HG03457 (cell line): ENCODE data around the gene PSD4.

Experiments
- ATAC-seq: cut with Tn5 transposase; IDR thresholded peaks from one replicate; pipeline ENCODE4 v1.9.1; 2021; ENCODE audit warnings: moderate number of reproducible peaks; ENCODE audit not compliant: unreplicated experiment

Gene PSD4

GRCh38 chr2:113167115-113167932, 6.4 kb upstream of the PSD4 start:
- no peak for ATAC-seq

GRCh38 chr2:113167962-113168340, 5.8 kb upstream of the PSD4 start:
- ATAC-seq: no peak

GRCh38 chr2:113169002-113169530, 4.7 kb upstream of the PSD4 start:
- ATAC-seq: no peak

- no peak for ATAC-seq
These were observed 4.2 kb upstream of the PSD4 start for GRCh38 chr2:113169586-113169985.

- no peak for ATAC-seq
These were observed 2.3 kb upstream of the PSD4 start for GRCh38 chr2:113171334-113172075.

DNA sequence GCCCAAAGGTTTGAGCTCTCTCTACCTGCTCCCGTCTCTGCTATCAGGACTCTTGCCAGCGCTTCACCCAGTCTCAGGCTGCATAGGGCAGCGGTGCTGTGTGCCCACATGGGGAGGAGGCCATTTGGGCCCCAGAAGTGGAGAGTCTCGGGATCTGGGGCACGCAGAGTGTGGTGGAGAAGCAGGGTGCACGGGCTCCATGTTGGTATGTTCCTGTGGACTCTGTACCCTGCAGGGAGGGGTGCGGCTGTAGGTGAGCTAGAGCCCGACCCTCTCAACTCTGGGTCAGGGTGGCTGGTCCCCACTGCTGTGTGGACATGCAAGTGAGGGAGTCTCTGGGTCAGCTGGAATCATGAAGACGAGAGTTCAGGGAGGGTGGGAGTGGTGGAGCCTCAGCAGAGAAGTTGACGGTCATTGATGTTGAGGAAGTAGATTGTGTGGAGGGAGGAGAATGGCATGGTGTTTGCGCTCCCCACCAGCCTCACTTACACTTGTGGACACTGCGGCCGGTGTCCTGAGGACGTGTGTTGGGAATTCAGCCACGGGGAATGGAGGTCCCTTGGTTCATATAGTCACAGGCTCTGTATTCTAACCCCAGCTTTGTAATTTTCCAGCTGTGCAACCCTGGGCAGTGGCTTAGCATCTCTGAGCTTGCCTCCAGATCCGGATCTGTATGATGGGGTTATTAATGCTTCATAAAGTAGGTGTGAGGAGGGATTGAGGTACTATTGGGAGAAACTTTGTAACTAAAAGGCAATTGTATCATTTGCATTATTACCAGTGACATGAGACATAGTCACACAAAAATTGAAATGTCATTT, 840 bp upstream of the PSD4 start:
- ATAC-seq: no peak

DNA sequence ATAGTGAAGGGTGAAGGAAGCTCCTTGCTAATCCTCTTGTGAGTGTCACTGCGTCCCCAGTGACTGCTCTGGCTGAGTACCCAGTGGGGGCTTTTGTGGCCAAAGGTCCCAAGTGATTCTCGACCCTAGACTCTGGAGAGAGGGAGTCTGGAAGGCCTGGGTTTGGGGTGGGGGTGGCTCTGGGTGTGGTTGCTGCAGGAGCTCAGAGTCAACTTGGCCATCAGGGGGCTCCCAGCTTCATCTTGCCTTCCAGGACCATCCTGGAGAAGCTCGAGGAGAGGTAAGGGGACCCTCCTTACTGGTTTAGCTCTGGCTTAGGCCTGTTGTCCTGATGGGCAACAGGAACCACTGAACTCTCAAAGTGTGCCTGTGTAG, 592 bp downstream of the PSD4 start:
- no peak for ATAC-seq

DNA sequence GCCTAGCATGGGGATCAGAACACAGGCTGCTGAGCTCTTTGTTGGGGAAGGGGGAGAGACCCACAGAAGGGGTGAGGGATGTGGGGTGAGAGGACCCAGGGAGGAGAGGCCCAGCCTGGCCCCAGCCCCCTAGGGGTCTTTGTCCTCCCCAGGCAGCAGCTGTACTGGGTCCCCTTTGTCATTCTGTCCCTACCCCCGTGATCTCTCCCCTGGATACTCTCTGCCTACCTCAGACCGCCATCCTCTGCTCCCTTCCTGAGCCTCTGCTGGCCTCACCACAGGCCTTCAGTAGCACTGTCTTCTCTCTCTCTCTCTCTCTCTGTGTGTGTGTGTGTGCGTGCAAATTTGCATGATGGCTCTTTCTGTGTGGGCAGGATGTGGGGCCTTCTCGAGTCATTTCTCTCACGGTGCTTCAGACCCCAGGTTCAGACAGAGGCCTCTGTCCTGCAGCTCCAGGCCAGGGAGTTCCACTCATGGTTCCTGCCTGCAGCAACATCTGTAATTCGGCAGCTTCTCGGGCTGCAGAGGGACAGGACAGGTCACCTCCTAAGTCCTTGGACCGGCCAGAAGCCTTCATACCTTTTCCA, 1.4 kb downstream of the PSD4 start:
- peak; percentile 49 for ATAC-seq

DNA sequence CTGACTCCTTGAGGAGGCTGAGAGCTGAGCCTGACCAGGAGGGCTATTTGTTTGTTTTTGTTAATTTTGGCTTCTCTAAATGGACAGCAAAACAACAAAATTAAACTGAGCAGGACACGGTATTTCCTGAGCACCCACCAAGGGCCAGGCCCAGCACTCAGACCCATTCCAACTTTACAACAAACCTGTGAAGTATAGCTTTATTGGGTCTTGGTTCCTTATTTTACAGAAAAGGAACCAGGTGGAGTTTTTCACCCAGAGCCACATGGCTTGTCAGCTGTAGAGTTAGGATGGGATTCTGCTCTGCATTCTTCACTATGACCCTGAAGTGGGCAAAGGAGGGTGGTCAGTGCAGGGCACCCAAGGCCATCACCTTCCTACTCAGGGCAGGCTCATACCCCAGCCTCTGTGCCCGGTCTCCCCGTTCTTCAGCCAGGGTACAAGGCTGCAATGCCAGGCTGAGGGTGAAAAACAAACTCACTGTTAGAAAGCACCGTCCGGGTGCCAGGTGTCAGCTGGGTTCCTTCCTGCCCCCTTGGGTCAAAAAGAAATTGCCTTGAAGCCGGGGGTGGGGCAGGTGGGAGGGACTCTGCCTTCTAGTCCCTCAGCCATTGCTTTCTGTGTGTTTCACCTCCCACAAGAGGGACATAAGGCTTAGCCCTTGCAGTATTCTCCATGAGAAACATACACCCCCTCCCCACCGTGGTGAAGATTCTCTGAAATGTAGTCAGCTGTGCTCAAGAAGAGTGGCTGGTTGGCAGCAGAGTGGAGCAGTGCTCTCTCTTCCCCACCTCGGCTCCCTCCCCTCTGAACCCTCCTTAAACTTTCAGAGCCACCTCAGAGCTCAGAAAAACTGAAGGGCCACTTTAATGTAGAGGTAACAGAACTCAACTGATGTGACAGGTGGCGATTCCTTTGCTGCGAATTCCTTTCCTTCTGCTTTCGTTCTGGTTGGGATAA, 2.2 kb downstream of the PSD4 start:
- no peak for ATAC-seq

GRCh38 chr2:113176696-113177355, 3.1 kb downstream of the PSD4 start:
- ATAC-seq: no peak

- no peak for ATAC-seq
These were observed 4.4 kb downstream of the PSD4 start for GRCh38 chr2:113178069-113178746.

GRCh38 chr2:113178891-113179290, 5.1 kb downstream of the PSD4 start:
- no peak for ATAC-seq

GRCh38 chr2:113179446-113180045, 5.8 kb downstream of the PSD4 start:
- no peak for ATAC-seq

GRCh38 chr2:113180131-113180946, 6.6 kb downstream of the PSD4 start:
- ATAC-seq: no peak

DNA sequence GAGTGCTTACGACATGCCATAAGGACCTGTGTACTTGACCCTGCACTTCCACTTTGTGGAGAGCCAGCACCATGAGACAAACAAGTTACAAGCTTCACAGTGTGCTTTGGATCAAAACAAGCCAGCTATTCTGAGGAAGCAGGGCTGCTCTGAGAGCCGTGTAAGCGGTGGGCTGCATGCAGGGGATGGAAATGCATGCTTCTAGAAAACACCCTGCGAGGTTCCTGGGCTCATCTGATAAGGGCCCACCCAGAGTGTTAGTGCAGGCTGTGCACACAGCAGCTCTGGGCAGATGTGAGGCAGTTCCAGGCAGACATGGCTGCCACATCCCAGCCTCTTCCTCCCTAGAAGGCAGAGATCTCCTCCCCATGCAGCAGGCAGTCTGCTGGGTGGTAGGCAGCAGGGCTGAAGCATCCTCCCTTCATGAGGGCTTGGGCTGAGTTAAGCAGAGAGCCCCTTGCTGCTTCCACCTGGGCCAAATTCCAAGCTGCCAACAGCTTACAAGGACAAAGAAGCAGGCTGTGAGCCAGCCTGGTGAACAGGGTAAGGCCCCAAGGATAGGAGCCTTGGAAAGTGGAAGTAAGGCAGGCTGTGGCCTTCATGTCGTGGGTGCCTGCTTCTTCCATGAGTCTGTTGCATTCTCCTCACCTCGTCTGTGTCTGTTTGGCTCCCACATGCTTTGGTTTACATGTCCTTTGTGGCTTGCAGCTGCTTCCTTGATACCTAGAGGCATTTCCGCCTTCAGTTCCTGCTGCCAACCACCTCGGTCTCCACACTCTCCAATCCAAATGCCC, 7.7 kb downstream of the PSD4 start:
- ATAC-seq: no peak

GRCh38 chr2:113182471-113183260, 8.9 kb downstream of the PSD4 start:
- no peak for ATAC-seq
